HL-60 (cell line): Measurements from ENCODE around the gene SYNGR3.

Experiments
- CTCF ChIP-seq: IDR thresholded peaks from one replicate; pipeline ENCODE4 v1.5.1; 2011; ENCODE audit warnings: low read length, control low read depth, inconsistent platforms; ENCODE audit not compliant: insufficient read depth
- GABPA ChIP-seq: IDR thresholded peaks from 2 replicates; pipeline ENCODE4 v1.6.1; 2012; ENCODE audit warnings: low read depth
- POLR2AphosphoS5 ChIP-seq: IDR thresholded peaks from 2 replicates; pipeline ENCODE4 v1.6.1; 2012; ENCODE audit warnings: low read depth
- REST ChIP-seq: IDR thresholded peaks from 2 replicates; pipeline ENCODE4 v1.6.1; 2012; ENCODE audit warnings: low read depth; ENCODE audit not compliant: insufficient replicate concordance
- SPI1 ChIP-seq: IDR thresholded peaks from 2 replicates; pipeline ENCODE4 v1.6.1; 2012; ENCODE audit warnings: low read depth, mild to moderate bottlenecking, borderline replicate concordance

GRCh38 chr16:1990351-1991134 is 773 bp downstream of the SYNGR3 start:
- no peak for TF ChIP-seq CTCF
- no peak for TF ChIP-seq GABPA
- TF ChIP-seq POLR2AphosphoS5: no peak
- TF ChIP-seq REST: no peak
- TF ChIP-seq SPI1: no peak
